Aorta (tissue), 5 donors: ENCODE measurements around the gene ATAD2B. TPM values are rescaled to one million over a fixed set of nuclear protein-coding genes. Genes with fewer than 3 reads are reported as not detected.

ENCODE experiments used
- ATAC-seq: fragments of 200-7000 bp; cut with Tn5 transposase; one replicate; pipeline ENCODE4 v1.9.1; 2022; ENCODE audit warnings: moderate library complexity; ENCODE audit not compliant: low FRiP score
- DNase-seq, 2 donors: peaks; one replicate each; pipeline ENCODE4 v3.0.0-alpha.2; 2020
- H3K27ac ChIP-seq, 2 donors: one replicate each; pipeline ENCODE4 v1.5.1; 2013; ENCODE audit warnings: low read length in 2 of 2, mild to moderate bottlenecking in 2 of 2, moderate library complexity in 2 of 2, control low read depth in 1 of 2, inconsistent platforms in 1 of 2, low read depth in 1 of 2
- H3K27me3 ChIP-seq, 2 donors: one replicate each; pipeline ENCODE4 v1.6.1; 2013; ENCODE audit warnings: control low read depth in 1 of 2, low read length in 1 of 2, mild to moderate bottlenecking in 1 of 2, moderate library complexity in 1 of 2; ENCODE audit not compliant: insufficient read depth in 2 of 2, control insufficient read depth in 1 of 2
- H3K36me3 ChIP-seq, 2 donors: one replicate each; pipeline ENCODE4 v1.6.1; 2013; ENCODE audit warnings: control low read depth in 1 of 2, low read length in 1 of 2, mild to moderate bottlenecking in 1 of 2; ENCODE audit not compliant: insufficient read depth in 2 of 2, control insufficient read depth in 1 of 2
- H3K4me1 ChIP-seq, 2 donors: one replicate each; pipeline ENCODE4 v1.6.1; 2013; ENCODE audit warnings: low read length in 2 of 2, control low read depth in 1 of 2, mild to moderate bottlenecking in 1 of 2, moderate library complexity in 1 of 2; ENCODE audit not compliant: insufficient read depth in 2 of 2, control insufficient read depth in 1 of 2
- H3K4me3 ChIP-seq, 2 donors: one replicate each; pipeline ENCODE4 v1.5.1; 2013; ENCODE audit warnings: low read length in 2 of 2, control low read depth in 1 of 2, mild to moderate bottlenecking in 1 of 2
- H3K9me3 ChIP-seq: one replicate; pipeline ENCODE4 v1.6.1; 2013; ENCODE audit warnings: mild to moderate bottlenecking, low read length; ENCODE audit not compliant: control insufficient read depth
- WGBS, 2 donors: extraction: QIAGEN DNeasy Blood & Tissue Kit; methylation state at CpG; one replicate each; pipeline ENCODE4 v1.1.7; 2013; 5-methylcytosine and 5-hydroxymethylcytosine counted together
- intact Hi-C, 2 donors: fragments of 100-400 bp; cut with DNase I; formaldehyde crosslinking; loops; one replicate each; pipeline versions ENCODE4 v1.14.2 to v1.15.0; 2022
- polyA plus RNA-seq, 2 donors: library from polyadenylated mRNA; stranded (reverse); fragments of 200-250 nt; gene quantifications; one replicate each; pipeline ENCODE4 v1.2.3, GENCODE V29; 2013
- total RNA-seq, 2 donors: library from RNA; stranded (reverse); fragmentation: NEBNext Ultra II Directional; extraction: Animal tissue kit (Norgen Biotek cat#: 25700); gene quantifications; one replicate each; pipeline ENCODE4 v1.2.1, GENCODE V29; 2021
- donor health status: healthy with polysubstance abuse.
- donor health status: Bipolar disorder and iron deficiency.
- donor health status: DM: no; HTN: no; CAD: no.
- donor health status: DM: no; HTN: no; CAD: no.
- donor health status: DM: yes; HTN: yes; CAD: no.

ATAD2B gene
- total and polyA plus RNA-seq, 4 donors = 2.3 to 45.8 (median 18.5) TPM

GRCh38 chr2:23837871-23838270 is 89.1 kb downstream of the ATAD2B start:
- intact Hi-C loops = no loop called here
- Histone ChIP-seq H3K27me3 (no peaks in the 10 kb centered on the region), H3K4me1 (peaks cover 0 to 3% of the 10 kb centered on the region in 2 donors), H3K36me3 (no peaks in the 10 kb centered on the region), H3K27ac (no peak overlapping the region), H3K4me3 (no peak overlapping the region), H3K9me3 (no peaks in the 10 kb centered on the region)
- 94 to 98% methylated on average over 1 of the region's 1 CpG for WGBS, 2 donors
- DNase-seq (no peak), ATAC-seq (no peak)

DNA sequence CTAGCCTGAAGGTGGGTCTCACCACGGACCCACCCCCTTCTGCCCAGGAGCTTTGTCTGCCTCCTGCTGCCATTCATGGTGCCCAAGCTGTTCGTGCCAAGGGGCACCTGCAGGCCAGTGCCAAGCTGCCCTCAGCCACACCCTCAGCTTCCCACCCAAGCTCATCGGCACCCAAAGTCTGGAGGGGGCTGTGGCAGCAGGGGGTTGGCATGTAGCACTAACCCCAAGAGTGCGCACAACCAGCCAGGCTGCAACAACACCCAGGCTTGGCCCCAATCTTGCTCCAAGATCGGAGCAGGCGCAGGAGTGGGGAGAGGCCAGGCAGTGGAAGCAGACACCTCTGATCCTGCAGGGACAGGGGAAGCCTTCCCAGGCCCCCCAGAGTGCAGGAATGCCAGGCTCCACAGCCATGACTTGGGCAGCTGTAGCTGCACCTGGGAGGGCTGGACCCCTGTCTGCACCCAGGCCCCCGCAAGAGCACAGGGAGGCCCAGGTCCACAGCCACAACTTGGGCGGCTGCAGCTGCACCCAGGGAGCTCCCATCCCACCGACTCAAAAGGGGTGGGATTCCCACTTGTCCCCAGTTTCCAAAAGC is 89.9 kb downstream of the ATAD2B start:
- DNase-seq = no peak
- WGBS, 2 donors = 95 to 99% methylated on average over 8 to 9 of the region's 9 CpGs
- Histone ChIP-seq H3K27ac (no peak overlapping the region), H3K4me1 (no peaks in the 10 kb centered on the region), H3K9me3 (no peaks in the 10 kb centered on the region), H3K27me3 (no peaks in the 10 kb centered on the region), H3K4me3 (no peak overlapping the region), H3K36me3 (no peaks in the 10 kb centered on the region)
- intact Hi-C loops = no loop called here
- ATAC-seq = no peak

GRCh38 chr2:23836505-23836904 is 90.4 kb downstream of the ATAD2B start:
- no peaks in the 10 kb centered on the region for H3K27me3 ChIP-seq
- H3K9me3 ChIP-seq = no peaks in the 10 kb centered on the region
- no peak overlapping the region for H3K4me3 ChIP-seq
- intact Hi-C loops = no loop called here
- WGBS, 2 donors = 91 to 96% methylated on average over 5 of the region's 5 CpGs
- no peak overlapping the region for H3K27ac ChIP-seq
- no peak for ATAC-seq
- H3K4me1 ChIP-seq = no peaks in the 10 kb centered on the region
- no peaks in the 10 kb centered on the region for H3K36me3 ChIP-seq
- no peak for DNase-seq

DNA sequence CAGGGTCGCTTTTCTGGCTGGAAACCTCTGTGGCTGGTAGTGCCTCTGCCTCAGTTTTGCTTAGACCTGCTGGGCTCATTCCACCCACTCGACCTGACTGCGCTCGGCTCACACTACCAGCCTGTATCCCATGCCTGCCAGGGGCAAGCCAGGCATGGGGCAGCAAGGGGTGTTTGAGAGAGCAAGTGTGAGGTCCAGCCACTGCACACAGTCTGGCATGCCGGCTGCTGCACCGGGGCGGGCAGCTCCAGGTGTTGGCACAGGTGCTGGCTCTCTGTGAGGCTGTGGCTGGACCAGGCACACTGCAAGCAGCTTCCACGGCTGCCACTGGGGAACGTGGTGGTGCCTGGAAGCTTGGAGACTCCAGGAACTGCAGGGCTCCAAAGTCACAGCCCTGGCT is 90.9 kb downstream of the ATAD2B start:
- Histone ChIP-seq H3K4me3 (no peak overlapping the region), H3K27me3 (no peaks in the 10 kb centered on the region), H3K36me3 (no peaks in the 10 kb centered on the region), H3K27ac (no peak overlapping the region), H3K9me3 (no peaks in the 10 kb centered on the region), H3K4me1 (no peaks in the 10 kb centered on the region)
- WGBS, 2 donors = 88 to 94% methylated on average over 9 of the region's 9 CpGs
- ATAC-seq = no peak
- intact Hi-C loops = no loop called here
- no peak for DNase-seq

GRCh38 chr2:23835423-23835822 is 91.5 kb downstream of the ATAD2B start:
- intact Hi-C loops = no loop called here

GRCh38 chr2:23828986-23829385 is 97.9 kb downstream of the ATAD2B start:
- H3K4me3 ChIP-seq = no peak overlapping the region
- ATAC-seq (no peak), DNase-seq (no peak)
- 85 to 92% methylated on average over 1 of the region's 1 CpG for WGBS, 2 donors
- intact Hi-C loops = loop anchor here (10.0 kb wide), 1 partner anchor 256 kb away; the partner anchor contains the start of gene TP53I3 (in 2 of the 2)
- no peak overlapping the region for H3K27ac ChIP-seq
- H3K4me1 ChIP-seq = no peaks in the 10 kb centered on the region
- H3K36me3 ChIP-seq = no peaks in the 10 kb centered on the region
- H3K9me3 ChIP-seq = no peaks in the 10 kb centered on the region
- no peaks in the 10 kb centered on the region for H3K27me3 ChIP-seq

More at GRCh38 chr2:23835423-23835822, 91.5 kb downstream of the ATAD2B start:
- H3K4me3 ChIP-seq = no peak overlapping the region
- ATAC-seq (no peak), DNase-seq (no peak)
- H3K9me3 ChIP-seq = no peaks in the 10 kb centered on the region
- H3K4me1 ChIP-seq = no peaks in the 10 kb centered on the region
- no peaks in the 10 kb centered on the region for H3K36me3 ChIP-seq
- 94 to 97% methylated on average over 5 of the region's 5 CpGs for WGBS, 2 donors
- H3K27me3 ChIP-seq = no peaks in the 10 kb centered on the region
- H3K27ac ChIP-seq = no peak overlapping the region

GRCh38 chr2:23828256-23828980 is 98.5 kb downstream of the ATAD2B start:
- WGBS, 2 donors = 68 to 84% methylated on average over 1 of the region's 1 CpG
- intact Hi-C loops = loop anchor here (10.0 kb wide), 1 partner anchor 256 kb away; the partner anchor contains the start of gene TP53I3 (in 2 of the 2)
- Histone ChIP-seq H3K4me1 (no peaks in the 10 kb centered on the region), H3K4me3 (no peak overlapping the region), H3K27me3 (no peaks in the 10 kb centered on the region), H3K9me3 (no peaks in the 10 kb centered on the region), H3K27ac (no peak overlapping the region), H3K36me3 (no peaks in the 10 kb centered on the region)
- DNase-seq (no peak), ATAC-seq (no peak)

DNA sequence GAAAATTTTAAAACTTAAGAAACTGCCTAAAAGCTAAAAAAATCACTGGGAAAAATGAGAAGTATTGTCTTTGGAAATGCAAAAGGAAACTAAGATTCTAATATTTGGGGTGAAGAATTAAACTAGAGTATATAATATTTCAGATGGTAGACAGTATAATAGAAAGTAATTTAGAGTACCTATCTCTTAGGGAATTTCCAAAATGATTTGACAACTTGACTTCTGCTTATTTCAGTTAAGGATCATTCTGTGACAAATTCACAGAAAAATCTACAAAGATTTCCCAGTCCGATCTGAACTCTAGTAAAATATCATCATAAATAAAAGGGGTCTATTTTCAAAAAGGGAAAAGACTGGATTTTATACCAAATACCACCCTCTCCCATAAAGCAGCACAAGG is 99.6 kb downstream of the ATAD2B start:
- H3K36me3 ChIP-seq = peaks cover 0 to 3% of the 10 kb centered on the region in 2 donors
- H3K4me3 ChIP-seq = no peak overlapping the region
- H3K4me1 ChIP-seq = no peaks in the 10 kb centered on the region
- WGBS, 2 donors = 77 to 93% methylated on average over 1 of the region's 1 CpG
- no peaks in the 10 kb centered on the region for H3K27me3 ChIP-seq
- no peaks in the 10 kb centered on the region for H3K9me3 ChIP-seq
- intact Hi-C loops = loop anchor here (10.0 kb wide), 1 partner anchor 258 kb away; the partner anchor contains the start of gene TP53I3 (in 2 of the 2)
- DNase-seq (no peak), ATAC-seq (no peak)
- H3K27ac ChIP-seq = no peak overlapping the region

GRCh38 chr2:23826771-23827170 is 100.2 kb downstream of the ATAD2B start:
- no peak for DNase-seq
- Histone ChIP-seq H3K27me3 (no peaks in the 10 kb centered on the region), H3K4me3 (no peak overlapping the region), H3K4me1 (no peaks in the 10 kb centered on the region), H3K36me3 (peaks cover 0 to 3% of the 10 kb centered on the region in 2 donors), H3K27ac (no peak overlapping the region), H3K9me3 (no peaks in the 10 kb centered on the region)
- 86 to 90% methylated on average over 3 of the region's 3 CpGs for WGBS, 2 donors
- no peak for ATAC-seq
- intact Hi-C loops = loop anchor here (10.0 kb wide), 1 partner anchor 258 kb away; the partner anchor contains the start of gene TP53I3 (in 2 of the 2)
